ENCODE data around the gene ITGA8. TPM values are rescaled to one million over a fixed set of nuclear protein-coding genes. Genes with fewer than 3 reads are reported as not detected.

Gene ITGA8
- total RNA-seq, 5 donors from 2014 or later (not counting 1 experiment from before 2014, with no cell fraction given) = 0.03 to 0.06 (median 0.06) TPM; not detected in 2

GRCh38 chr10:15528859-15529239 lies 190.9 kb downstream of the ITGA8 start:
- Mint-ChIP-seq H3K4me1 (no peaks in the 10 kb centered on the region), H3K9me3 (no peaks in the 10 kb centered on the region), H3K27ac (no peak overlapping the region), H3K4me3 (no peak overlapping the region), H3K36me3 (no peaks in the 10 kb centered on the region), H3K27me3 (peaks cover 8 to 23% of the 10 kb centered on the region in 2 donors)
- CTCF ChIA-PET = no interaction called here
- Histone ChIP-seq H3K4me1 (ENCODE audit: control insufficient read depth in 1 of 2, extremely low read depth in 1 of 2, insufficient read depth in 2 of 2, low read length in 2 of 2) (no peaks in the 10 kb centered on the region), H3K27ac (ENCODE audit: low read length) (no peak overlapping the region), H3K4me3 (ENCODE audit: control insufficient read depth in 1 of 2, extremely low read depth in 1 of 2, low read length in 1 of 2) (no peak overlapping the region), H3K36me3 (ENCODE audit: control insufficient read depth in 2 of 2, extremely low read depth in 1 of 2, insufficient read depth in 1 of 2, low read length in 1 of 2) (no peaks in the 10 kb centered on the region), H3K27me3 (replicated peaks in 1 of 2; ENCODE audit: control insufficient read depth in 2 of 2, extremely low read depth in 1 of 2, insufficient read depth in 2 of 2, low read length in 1 of 2) (no peaks in the 10 kb centered on the region), H3K9me3 (no peaks in the 10 kb centered on the region)
- POLR2A ChIA-PET = no interaction called here
- no peak for DNase-seq
- ATAC-seq (replicated peaks in 1 of 4) = no peak
- WGBS (ENCODE audit: insufficient coverage) = 76% methylated on average over 3 of the region's 4 CpGs

- ATAC-seq (replicated peaks in 1 of 4) = no peak
- Histone ChIP-seq H3K27ac (ENCODE audit: low read length) (no peak overlapping the region), H3K4me1 (ENCODE audit: control insufficient read depth in 1 of 2, extremely low read depth in 1 of 2, insufficient read depth in 2 of 2, low read length in 2 of 2) (no peaks in the 10 kb centered on the region), H3K9me3 (no peaks in the 10 kb centered on the region), H3K27me3 (replicated peaks in 1 of 2; ENCODE audit: control insufficient read depth in 2 of 2, extremely low read depth in 1 of 2, insufficient read depth in 2 of 2, low read length in 1 of 2) (no peaks in the 10 kb centered on the region), H3K4me3 (ENCODE audit: control insufficient read depth in 1 of 2, extremely low read depth in 1 of 2, low read length in 1 of 2) (no peak overlapping the region), H3K36me3 (ENCODE audit: control insufficient read depth in 2 of 2, extremely low read depth in 1 of 2, insufficient read depth in 1 of 2, low read length in 1 of 2) (no peaks in the 10 kb centered on the region)
- H3K27ac Mint-ChIP-seq = no peak overlapping the region
- CTCF ChIA-PET = no interaction called here
- H3K4me3 Mint-ChIP-seq = no peak overlapping the region
- POLR2A ChIA-PET = no interaction called here
- no peaks in the 10 kb centered on the region for H3K9me3 Mint-ChIP-seq
- DNase-seq = no peak
- WGBS (ENCODE audit: insufficient coverage) = no CpG with 5 or more reads among the region's 3 CpGs
- H3K27me3 Mint-ChIP-seq = peaks cover 9 to 23% of the 10 kb centered on the region in 2 donors
- H3K36me3 Mint-ChIP-seq = no peaks in the 10 kb centered on the region
- no peaks in the 10 kb centered on the region for H3K4me1 Mint-ChIP-seq
Measured at GRCh38 chr10:15526754-15527153, 193.0 kb downstream of the ITGA8 start.

GRCh38 chr10:15521328-15521903 lies 198.3 kb downstream of the ITGA8 start:
- no peak for ATAC-seq (replicated peaks in 1 of 4)
- ChIA-PET CTCF (no interaction called here), POLR2A (no interaction called here)
- Mint-ChIP-seq H3K4me3 (no peak overlapping the region), H3K27ac (no peak overlapping the region), H3K36me3 (no peaks in the 10 kb centered on the region), H3K9me3 (no peaks in the 10 kb centered on the region), H3K4me1 (no peaks in the 10 kb centered on the region), H3K27me3 (peaks cover 11 to 18% of the 10 kb centered on the region in 2 donors)
- WGBS (ENCODE audit: insufficient coverage) = 94% methylated on average over 4 of the region's 11 CpGs
- Histone ChIP-seq H3K4me1 (ENCODE audit: control insufficient read depth in 1 of 2, extremely low read depth in 1 of 2, insufficient read depth in 2 of 2, low read length in 2 of 2) (no peaks in the 10 kb centered on the region), H3K36me3 (ENCODE audit: control insufficient read depth in 2 of 2, extremely low read depth in 1 of 2, insufficient read depth in 1 of 2, low read length in 1 of 2) (no peaks in the 10 kb centered on the region), H3K4me3 (ENCODE audit: control insufficient read depth in 1 of 2, extremely low read depth in 1 of 2, low read length in 1 of 2) (no peak overlapping the region), H3K27ac (ENCODE audit: low read length) (no peak overlapping the region), H3K27me3 (replicated peaks in 1 of 2; ENCODE audit: control insufficient read depth in 2 of 2, extremely low read depth in 1 of 2, insufficient read depth in 2 of 2, low read length in 1 of 2) (no peaks in the 10 kb centered on the region), H3K9me3 (no peaks in the 10 kb centered on the region)
- DNase-seq = no peak

GRCh38 chr10:15518250-15518649 lies 201.5 kb downstream of the ITGA8 start:
- Histone ChIP-seq H3K36me3 (ENCODE audit: control insufficient read depth in 2 of 2, extremely low read depth in 1 of 2, insufficient read depth in 1 of 2, low read length in 1 of 2) (no peaks in the 10 kb centered on the region), H3K9me3 (no peaks in the 10 kb centered on the region), H3K4me1 (ENCODE audit: control insufficient read depth in 1 of 2, extremely low read depth in 1 of 2, insufficient read depth in 2 of 2, low read length in 2 of 2) (no peaks in the 10 kb centered on the region), H3K27me3 (replicated peaks in 1 of 2; ENCODE audit: control insufficient read depth in 2 of 2, extremely low read depth in 1 of 2, insufficient read depth in 2 of 2, low read length in 1 of 2) (peaks cover 0 to 2% of the 10 kb centered on the region in 2 experiments), H3K27ac (ENCODE audit: low read length) (no peak overlapping the region), H3K4me3 (ENCODE audit: control insufficient read depth in 1 of 2, extremely low read depth in 1 of 2, low read length in 1 of 2) (no peak overlapping the region)
- DNase-seq (no peak), ATAC-seq (replicated peaks in 1 of 4) (no peak)
- H3K9me3 Mint-ChIP-seq = no peaks in the 10 kb centered on the region
- POLR2A ChIA-PET = no interaction called here
- no peaks in the 10 kb centered on the region for H3K4me1 Mint-ChIP-seq
- no peak overlapping the region for H3K4me3 Mint-ChIP-seq
- 67% methylated on average over 2 of the region's 4 CpGs for WGBS (ENCODE audit: insufficient coverage)
- no peaks in the 10 kb centered on the region for H3K36me3 Mint-ChIP-seq
- CTCF ChIA-PET = no interaction called here
- peaks cover 7 to 12% of the 10 kb centered on the region in 2 donors for H3K27me3 Mint-ChIP-seq
- no peak overlapping the region for H3K27ac Mint-ChIP-seq

- no peak overlapping the region for H3K4me3 ChIP-seq (ENCODE audit: control insufficient read depth in 1 of 2, extremely low read depth in 1 of 2, low read length in 1 of 2)
- DNase-seq = no peak
Measured at GRCh38 chr10:15516256-15517085, 203.3 kb downstream of the ITGA8 start.

GRCh38 chr10:15515202-15515601 lies 204.5 kb downstream of the ITGA8 start:
- Histone ChIP-seq H3K27me3 (replicated peaks in 1 of 2; ENCODE audit: control insufficient read depth in 2 of 2, extremely low read depth in 1 of 2, insufficient read depth in 2 of 2, low read length in 1 of 2) (peaks cover 0 to 2% of the 10 kb centered on the region in 2 experiments), H3K36me3 (ENCODE audit: control insufficient read depth in 2 of 2, extremely low read depth in 1 of 2, insufficient read depth in 1 of 2, low read length in 1 of 2) (no peaks in the 10 kb centered on the region), H3K4me1 (ENCODE audit: control insufficient read depth in 1 of 2, extremely low read depth in 1 of 2, insufficient read depth in 2 of 2, low read length in 2 of 2) (no peaks in the 10 kb centered on the region), H3K4me3 (ENCODE audit: control insufficient read depth in 1 of 2, extremely low read depth in 1 of 2, low read length in 1 of 2) (no peak overlapping the region), H3K9me3 (no peaks in the 10 kb centered on the region), H3K27ac (ENCODE audit: low read length) (no peak overlapping the region)
- WGBS (ENCODE audit: insufficient coverage) = 58% methylated on average over 4 of the region's 7 CpGs
- no peaks in the 10 kb centered on the region for H3K4me1 Mint-ChIP-seq
- H3K4me3 Mint-ChIP-seq = no peak overlapping the region
- ChIA-PET POLR2A (no interaction called here), CTCF (no interaction called here)
- H3K9me3 Mint-ChIP-seq = no peaks in the 10 kb centered on the region
- H3K27ac Mint-ChIP-seq = no peak overlapping the region
- DNase-seq = no peak
- peaks cover 13 to 18% of the 10 kb centered on the region in 2 donors for H3K27me3 Mint-ChIP-seq
- no peaks in the 10 kb centered on the region for H3K36me3 Mint-ChIP-seq
- no peak for ATAC-seq (replicated peaks in 1 of 4)

More at GRCh38 chr10:15516256-15517085, 203.3 kb downstream of the ITGA8 start:
- ATAC-seq (replicated peaks in 1 of 4) = no peak
- Histone ChIP-seq H3K27me3 (replicated peaks in 1 of 2; ENCODE audit: control insufficient read depth in 2 of 2, extremely low read depth in 1 of 2, insufficient read depth in 2 of 2, low read length in 1 of 2) (peaks cover 0 to 2% of the 10 kb centered on the region in 2 experiments), H3K9me3 (no peaks in the 10 kb centered on the region), H3K4me1 (ENCODE audit: control insufficient read depth in 1 of 2, extremely low read depth in 1 of 2, insufficient read depth in 2 of 2, low read length in 2 of 2) (no peaks in the 10 kb centered on the region), H3K36me3 (ENCODE audit: control insufficient read depth in 2 of 2, extremely low read depth in 1 of 2, insufficient read depth in 1 of 2, low read length in 1 of 2) (no peaks in the 10 kb centered on the region), H3K27ac (ENCODE audit: low read length) (no peak overlapping the region)
- Mint-ChIP-seq H3K9me3 (no peaks in the 10 kb centered on the region), H3K36me3 (no peaks in the 10 kb centered on the region), H3K27me3 (peaks cover 7 to 17% of the 10 kb centered on the region in 2 donors), H3K4me1 (no peaks in the 10 kb centered on the region), H3K4me3 (no peak overlapping the region), H3K27ac (no peak overlapping the region)
- 80% methylated on average over 1 of the region's 4 CpGs for WGBS (ENCODE audit: insufficient coverage)
- ChIA-PET CTCF (no interaction called here), POLR2A (no interaction called here)
